ENCODE results near the gene SPEF2.
"Not testable (repeated sequence)": the region's sequence is repeated elsewhere in the genome, so short reads cannot be mapped to it uniquely, and the experiment has no call there.

The SPEF2 gene

DNA sequence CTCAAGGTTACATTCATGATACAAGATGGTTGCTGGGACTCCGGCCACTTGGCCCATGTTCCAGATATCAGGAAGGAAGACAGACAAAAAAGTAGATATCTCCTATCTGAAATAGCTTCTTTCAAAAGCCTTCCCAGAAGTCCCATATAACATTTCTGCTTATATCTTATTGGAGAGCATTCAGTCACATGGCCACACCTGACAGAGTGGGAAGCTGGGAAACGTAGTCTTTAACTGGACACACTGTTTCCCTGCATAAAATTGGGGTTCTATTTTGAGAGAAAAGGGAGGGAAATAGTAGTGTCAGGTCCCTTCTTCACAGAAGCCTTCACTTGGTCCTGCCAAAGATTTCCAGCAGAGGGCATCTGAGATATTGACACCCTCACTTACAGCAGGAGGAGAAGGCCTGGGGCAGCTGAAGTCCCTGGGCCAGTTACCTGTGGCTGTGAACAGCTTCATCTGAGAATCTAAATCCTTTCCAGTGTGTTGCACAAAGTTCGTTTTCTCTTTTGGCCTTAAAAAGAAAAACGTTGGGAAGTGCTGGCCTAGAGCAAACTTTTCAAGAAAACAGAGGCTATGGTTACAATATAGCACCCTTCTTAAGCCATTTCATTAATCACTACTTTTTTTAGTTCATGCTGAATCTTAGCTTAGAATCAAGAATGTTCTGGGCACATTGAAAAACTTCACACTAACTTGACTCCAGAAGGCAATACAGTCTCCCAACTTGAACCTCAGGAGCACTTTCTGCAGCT lies 33.5 kb downstream of the SPEF2 start:
- peak; percentile 15 to 26 for DNase-seq (ENCODE audit: low read depth in 1 of 2, low spot score in 1 of 2)

DNA sequence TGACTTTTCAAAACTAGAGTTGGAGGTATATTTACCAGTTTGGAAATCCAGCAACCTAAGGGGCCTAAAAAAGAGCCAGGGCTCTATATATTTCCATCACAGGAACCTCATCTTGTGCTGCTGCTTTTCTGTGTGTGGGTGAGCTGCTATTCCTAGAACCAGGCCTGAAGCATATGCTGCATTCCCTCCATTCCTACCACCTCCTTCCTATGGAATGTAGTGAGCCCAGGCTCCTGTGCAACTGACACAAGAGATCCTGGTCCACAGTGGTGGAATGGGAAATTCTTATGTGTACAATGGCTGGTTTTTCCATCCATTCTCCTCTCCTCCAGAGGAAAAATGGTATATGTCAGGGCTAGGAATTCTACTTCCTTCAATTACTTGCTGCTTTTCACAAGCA lies 39.1 kb downstream of the SPEF2 start:
- DNase-seq (ENCODE audit: low read depth in 1 of 2, low spot score in 1 of 2) = no peak

DNA sequence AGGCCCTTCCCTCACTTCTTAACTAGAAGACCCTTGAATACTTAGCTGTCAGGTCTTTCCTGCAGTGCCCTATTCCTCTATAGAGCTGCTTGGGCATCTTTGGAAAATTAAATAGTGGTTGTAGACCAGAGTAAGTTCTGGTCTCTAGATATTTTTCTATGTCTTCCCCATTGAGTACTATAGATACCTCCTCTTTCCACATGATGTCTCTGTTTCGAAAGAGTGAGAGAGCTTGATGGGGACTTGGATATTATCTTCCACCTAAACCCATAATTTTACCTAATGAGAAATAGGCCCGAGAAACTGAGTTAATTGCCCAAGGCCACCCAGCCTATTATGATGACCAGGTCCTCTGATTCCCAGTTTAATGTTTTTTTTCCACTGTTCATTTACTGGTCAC lies 40.2 kb downstream of the SPEF2 start:
- DNase-seq (ENCODE audit: low read depth in 1 of 2, low spot score in 1 of 2) = no peak

DNA sequence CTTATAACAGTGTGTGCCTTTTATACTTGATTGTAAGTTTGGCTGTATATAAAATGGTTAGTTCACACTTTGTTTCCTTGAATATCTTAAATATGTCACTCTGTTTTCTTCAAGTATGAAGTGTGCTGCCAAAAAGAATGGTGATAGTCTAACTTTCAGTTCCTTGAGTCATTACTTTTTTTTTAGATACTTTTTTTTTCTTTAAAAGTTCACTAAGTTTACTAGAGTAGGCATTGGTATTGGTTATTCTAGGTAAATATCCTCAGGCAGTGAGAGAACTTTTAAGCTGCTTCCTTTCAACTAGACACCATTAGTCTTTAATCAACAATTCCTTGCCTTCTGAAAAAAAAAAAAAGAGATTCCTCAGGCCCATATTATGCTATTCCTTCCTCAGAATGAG lies 41.9 kb downstream of the SPEF2 start:
- no peak for DNase-seq (ENCODE audit: low read depth in 1 of 2, low spot score in 1 of 2)

DNA sequence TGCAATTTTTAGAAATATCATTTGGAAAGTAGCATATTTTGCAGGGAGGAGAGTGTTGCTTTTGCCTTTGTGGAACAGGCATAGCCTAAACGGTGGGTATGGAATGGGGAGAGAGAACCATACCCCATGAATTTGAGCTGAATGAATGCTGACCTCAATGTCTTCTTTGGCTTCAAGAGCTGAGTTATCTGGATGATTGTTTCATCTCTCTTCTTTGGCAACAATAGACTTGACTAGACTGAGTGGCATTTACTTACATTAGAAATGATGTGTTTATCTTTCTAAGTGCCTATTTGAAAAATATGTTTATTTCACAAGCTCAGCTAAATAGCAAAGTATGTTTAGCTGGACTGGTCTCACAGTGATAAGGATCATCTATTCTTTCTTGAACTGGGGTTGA lies 42.8 kb downstream of the SPEF2 start:
- DNase-seq (ENCODE audit: low read depth in 1 of 2, low spot score in 1 of 2) = no peak

DNA sequence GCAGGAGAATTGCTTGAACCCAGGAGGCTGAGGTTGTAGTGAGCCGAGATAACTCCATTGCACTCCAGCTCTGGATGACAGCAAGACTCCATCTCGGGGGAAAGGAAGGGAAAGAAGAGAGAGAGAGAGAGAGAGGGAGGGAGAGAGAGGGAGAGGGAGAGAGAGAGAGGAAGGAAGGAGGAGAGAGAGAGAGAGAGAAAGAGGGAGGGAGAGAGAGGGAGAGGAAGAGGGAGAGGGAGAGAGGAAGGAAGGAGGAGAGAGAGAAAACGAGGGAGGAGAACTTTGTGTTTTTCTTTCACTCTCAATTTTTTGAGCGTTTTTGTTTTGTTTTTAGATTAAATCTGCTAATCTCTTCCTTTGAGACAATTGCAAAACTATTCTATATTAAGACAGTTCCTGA lies 46.9 kb downstream of the SPEF2 start:
- DNase-seq (ENCODE audit: low read depth in 1 of 2, low spot score in 1 of 2) = no peak

DNA sequence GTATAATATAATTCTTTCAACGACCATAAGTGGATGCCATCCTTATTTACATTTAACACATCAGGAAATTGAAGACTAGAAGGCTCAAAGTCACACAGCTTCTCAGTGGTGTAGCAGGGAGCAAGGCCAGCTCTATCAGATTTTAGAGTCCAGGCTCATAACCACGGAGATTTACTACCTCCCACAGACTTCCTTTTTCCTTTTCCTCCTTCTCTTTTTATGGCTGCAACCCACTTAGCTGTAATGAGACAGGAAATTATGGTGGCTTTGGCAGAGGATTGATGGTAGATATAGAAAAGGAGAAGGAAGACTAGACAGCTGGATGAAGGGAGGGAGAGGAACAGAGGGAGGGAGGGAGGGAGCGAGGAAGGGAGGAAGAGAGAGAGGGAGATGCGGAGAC lies 47.4 kb downstream of the SPEF2 start:
- DNase-seq (ENCODE audit: low read depth in 1 of 2, low spot score in 1 of 2) = no peak

DNA sequence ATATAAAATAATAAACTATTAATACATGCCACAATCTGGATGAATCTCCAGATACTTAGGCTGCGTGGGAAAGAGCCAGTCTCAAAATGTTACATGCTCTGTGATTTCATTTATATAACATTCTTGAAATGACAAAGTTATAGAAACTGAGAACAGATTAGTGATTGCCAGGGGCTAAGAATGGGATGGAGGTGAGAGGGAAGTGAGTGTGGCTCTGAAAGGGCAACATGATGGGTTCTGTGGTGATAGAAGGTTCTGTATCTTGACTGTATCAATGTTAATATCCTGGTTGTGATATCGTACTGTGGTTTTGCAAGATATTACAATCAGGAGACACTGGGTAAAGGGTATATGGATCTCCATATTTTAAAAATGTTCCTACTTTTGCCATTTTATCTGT lies 50.7 kb downstream of the SPEF2 start:
- DNase-seq (ENCODE audit: low read depth in 1 of 2, low spot score in 1 of 2) = no peak

DNA sequence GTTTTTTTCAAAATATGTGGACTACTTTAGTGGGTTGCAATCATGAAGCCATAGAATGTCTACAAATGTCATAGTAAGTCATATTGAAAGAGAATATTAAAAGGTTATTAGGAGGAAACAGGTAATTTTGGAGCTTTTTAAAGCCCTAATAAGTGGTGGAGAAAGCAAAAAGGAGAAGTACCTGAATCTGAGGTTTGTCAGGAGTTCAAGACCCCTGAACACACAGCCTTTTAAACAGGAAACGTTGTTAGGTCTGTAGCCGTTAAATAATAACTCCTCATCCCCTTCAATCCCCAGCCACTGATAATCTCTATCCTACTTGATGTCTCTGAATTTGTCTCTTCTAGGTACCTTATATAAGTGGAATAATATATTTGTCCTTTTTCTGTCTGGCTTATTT lies 51.1 kb downstream of the SPEF2 start:
- no peak for DNase-seq (ENCODE audit: low read depth in 1 of 2, low spot score in 1 of 2)

DNA sequence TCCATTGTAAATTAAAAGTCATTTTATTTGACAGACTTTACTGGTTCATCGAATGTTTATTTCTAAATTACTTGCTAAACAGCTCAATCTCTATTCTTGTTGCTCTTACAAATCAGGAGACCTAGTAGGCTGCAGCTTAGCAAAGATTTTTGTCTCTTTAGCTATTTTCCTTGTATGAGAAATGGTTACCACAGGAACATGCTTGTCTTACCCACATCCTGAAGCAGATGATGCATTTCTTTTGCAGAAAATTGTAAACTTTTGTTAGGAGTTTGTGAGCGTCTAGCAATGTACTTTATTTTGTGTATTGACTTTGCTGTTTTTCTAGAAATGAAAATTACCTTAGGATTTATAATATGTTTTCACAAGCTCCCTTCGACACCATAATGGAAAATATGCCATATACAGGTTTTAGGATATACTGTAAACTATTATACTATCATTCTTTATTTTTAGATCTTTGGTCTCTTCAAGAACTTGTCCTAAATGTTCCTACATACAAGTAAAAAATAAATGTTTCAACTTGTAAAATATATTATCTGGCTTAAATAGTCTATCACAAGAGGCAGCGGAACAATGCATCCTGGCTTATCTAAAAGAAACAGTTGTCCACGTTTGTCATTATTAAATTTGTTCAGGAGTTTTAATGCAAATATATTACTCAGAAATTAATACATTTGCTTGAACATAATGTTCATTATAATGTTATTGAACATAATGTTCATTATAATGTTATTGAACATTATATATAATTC lies 54.1 kb downstream of the SPEF2 start:
- no peak for DNase-seq (ENCODE audit: low read depth in 1 of 2, low spot score in 1 of 2)

DNA sequence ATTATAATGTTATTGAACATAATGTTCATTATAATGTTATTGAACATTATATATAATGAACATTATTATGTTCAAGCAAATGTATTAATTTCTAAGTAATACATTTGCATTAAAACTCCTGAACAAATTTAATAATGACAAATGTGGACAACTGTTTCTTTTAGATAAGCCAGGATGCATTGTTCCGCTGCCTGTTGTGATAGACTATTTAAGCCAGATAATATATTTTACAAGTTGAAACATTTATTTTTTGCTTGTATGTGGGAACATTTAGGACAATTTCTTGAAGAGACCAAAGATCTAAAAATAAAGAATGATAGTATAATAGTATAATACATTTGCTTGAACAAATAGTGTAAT lies 54.6 kb downstream of the SPEF2 start:
- not testable (repeated sequence) for DNase-seq (ENCODE audit: low read depth in 1 of 2, low spot score in 1 of 2)

DNA sequence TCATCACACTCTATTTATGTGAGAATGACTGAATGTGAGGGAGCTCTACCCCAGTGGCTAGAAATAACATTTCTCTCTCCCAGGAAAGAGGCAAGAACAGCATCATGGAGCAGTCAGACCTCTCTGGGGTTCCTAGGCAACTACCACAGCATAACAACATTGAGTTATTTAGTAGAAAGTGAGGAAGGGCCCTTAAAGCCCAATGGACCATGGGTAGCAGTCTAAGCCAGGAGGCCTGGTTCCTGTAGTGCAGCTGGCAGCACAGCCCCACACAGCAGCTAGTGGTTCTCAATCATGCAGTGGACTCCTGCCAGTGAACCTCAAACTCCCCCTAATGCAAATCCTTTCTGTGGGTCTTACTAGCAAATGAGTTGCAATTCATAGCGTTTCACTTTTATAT lies 55.3 kb downstream of the SPEF2 start:
- DNase-seq (ENCODE audit: low read depth in 1 of 2, low spot score in 1 of 2) = no peak

DNA sequence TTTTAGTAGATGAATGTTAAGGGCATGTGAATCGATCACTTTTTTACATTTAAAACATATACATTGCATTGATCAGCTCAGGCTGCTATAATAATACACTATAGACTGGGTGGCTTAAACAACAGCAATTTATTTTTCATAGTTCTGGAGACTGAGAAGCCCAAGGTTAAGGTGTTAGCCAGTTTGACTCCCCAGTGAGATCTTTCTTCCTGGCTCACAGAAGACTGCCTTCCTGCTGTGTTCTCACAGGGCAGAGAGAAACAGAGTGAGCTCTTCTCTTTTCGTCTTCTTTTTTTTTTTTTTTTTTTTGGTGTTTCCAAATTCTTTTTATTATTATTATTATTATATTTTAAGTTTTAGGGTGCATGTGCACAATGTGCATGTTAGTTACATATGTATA lies 56.4 kb downstream of the SPEF2 start:
- no peak for DNase-seq (ENCODE audit: low read depth in 1 of 2, low spot score in 1 of 2)

DNA sequence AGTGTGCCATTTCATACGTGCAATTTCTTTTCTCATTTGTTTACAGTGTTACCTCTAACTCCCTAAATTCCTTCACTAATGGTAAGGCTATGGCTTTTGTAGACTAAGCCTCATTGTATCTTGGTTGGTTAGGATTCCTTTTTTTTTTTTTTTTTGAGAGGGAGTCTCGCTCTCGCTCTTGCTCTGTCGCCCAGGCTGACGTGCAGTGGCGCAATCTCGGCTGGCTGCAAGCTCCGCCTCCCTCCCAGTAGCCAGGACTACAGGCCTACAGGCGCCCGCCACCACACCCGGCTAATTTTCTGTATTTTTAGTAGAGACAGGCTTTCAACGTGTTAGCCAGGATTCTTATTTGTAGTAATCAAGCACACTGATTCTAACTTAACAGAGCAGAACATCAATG lies 57.7 kb downstream of the SPEF2 start:
- no peak for DNase-seq (ENCODE audit: low read depth in 1 of 2, low spot score in 1 of 2)

DNA sequence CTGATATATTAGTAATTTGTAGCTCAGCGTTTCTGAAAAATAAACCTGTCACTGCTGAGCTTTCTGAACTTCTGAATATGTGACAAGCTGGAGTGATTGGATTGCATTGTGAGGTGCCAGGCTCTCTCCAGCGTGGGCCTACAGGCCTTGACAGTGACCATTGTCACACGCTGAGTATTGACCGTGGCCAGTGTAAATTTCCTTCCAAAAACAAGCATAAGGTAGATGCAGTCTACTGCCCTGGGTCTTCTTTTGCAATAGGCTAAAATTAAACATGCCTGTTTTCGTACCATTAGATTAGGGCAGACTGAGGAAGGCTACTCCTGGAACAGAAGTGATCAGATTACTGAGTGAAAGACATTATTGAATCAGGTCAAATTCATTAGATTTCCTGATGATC lies 60.2 kb downstream of the SPEF2 start:
- no peak for DNase-seq (ENCODE audit: low read depth in 1 of 2, low spot score in 1 of 2)

DNA sequence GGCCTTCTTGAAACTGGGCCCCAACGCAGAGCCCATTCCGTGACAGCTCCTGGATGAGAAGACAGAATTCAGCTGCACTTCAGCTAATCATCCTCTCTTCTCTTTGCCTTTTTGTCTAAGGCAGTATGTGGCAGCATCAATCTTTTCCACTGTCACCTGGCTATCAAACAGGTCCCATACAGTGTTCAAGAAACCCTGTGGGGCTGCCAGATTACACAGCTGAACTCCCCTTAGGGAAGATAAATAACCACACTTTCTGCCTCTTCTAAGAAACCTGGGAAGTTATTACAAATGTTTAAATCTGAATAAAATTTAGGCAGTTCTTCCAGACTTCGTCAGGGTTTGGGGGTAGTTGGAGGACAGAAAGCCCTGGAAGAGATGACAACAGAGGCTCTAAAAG lies 61.0 kb downstream of the SPEF2 start:
- DNase-seq (ENCODE audit: low read depth in 1 of 2, low spot score in 1 of 2) = no peak

DNA sequence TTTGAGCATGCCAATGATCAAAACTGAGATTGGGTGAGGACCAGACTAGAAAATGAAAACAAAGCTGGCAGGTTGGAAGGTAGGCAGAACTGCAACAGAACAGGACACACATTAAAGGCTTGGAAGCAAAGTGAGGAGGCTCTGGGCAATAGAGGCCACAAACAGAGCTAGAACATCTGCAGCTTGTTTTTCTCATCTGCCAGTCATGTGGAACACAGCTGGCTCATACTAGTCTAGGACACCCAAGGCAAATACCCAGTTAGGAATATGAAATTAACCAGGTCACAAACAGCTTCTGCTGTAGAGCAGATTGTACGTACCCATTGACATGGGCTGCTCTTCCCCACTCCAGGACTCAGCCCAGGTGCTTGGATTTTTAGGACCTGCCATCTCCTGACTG lies 61.7 kb downstream of the SPEF2 start:
- no peak for DNase-seq (ENCODE audit: low read depth in 1 of 2, low spot score in 1 of 2)

DNA sequence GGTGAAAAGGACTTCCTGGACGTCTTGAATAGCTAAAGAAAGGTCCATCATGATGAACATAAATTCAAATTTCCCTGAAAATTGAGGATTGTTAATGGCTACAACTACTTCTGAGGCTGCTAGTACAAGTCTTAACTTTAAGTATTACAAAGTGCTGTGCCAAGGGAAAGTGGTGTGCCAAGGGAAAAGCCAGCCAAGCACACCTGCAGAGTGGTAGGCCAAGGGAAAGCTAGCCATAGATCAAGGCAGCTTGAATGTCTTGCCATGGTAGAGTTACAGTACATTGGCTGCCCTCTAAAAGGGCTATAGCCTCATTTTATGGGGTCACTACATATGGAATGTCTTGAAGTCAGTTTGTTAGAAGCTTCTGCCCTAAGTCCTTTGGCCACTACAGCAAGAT lies 64.2 kb downstream of the SPEF2 start:
- DNase-seq (ENCODE audit: low read depth in 1 of 2, low spot score in 1 of 2) = no peak

DNA sequence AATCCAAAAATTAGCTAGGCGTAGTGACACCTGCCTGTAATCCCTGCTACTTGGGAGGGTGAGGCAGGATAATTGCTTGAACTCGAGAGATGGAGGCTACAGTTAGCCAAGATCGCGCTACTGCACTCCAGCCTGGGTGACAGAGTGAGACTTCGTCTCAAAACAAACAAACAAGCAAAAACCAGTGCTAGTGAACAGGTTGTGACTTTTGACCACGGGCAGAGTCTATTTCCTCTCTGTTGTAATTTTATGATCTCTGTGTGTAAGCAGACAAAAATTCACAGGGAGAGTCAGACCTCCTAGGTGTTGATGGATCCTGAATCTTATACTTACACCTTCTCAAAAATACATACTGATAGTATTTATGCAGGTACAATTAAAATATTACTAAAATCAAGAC lies 65.8 kb downstream of the SPEF2 start:
- no peak for DNase-seq (ENCODE audit: low read depth in 1 of 2, low spot score in 1 of 2)

DNA sequence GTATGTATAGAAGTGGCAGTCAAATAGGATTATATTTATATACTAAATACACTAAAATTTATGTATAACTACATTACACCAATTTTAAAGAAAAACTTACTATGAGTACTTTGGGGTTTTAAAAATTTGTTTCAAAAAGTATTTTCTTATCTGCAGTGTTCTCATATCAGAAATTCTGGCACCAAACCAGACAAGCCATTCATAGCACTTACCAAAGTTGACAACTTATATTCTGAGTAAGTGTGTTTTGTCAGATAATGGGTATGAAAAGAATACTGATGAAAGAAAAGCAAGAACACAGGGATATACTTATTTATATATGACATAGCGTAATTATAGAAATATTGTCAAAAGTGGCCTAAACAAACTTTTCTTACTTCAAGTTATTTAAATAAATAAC lies 67.5 kb downstream of the SPEF2 start:
- no peak for DNase-seq (ENCODE audit: low read depth in 1 of 2, low spot score in 1 of 2)

DNA sequence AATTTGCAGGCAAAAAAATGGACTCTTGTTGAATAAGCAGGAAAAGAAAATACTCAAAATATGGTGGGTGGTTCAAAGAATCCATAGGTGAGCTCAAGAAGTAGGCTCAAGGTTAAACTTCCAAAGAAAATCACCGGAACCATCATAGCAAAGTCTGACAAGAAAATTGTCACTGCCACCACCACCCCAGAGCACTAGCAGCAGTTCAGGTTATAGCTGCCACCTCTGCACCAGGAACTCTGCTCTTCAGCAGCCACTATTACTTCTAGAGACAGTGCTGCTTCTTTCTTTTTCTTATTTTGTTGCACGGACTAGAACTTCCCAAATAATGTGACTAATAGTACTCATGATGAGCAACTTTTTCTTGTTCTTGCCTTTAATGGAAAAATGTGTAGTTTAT lies 70.3 kb downstream of the SPEF2 start:
- DNase-seq (ENCODE audit: low read depth in 1 of 2, low spot score in 1 of 2) = no peak

DNA sequence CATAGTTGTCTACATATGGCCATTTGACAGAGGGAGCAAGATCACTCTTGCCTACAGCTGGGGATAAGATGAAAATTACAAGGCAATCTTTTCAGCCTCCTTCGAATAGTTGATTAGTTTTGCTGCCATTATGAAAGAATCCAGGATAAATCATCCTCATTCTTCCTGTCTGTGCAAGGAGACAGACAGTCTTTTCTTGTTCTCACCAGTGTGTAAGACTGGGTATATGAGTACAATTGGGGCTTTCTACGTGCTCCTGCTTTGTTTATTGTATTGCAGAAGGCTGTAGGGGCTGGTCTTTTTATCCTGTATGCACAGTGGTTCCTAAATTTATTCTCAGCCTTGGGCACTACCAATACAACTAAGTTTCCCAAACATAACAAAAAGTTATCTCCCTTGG lies 76.8 kb downstream of the SPEF2 start:
- DNase-seq (ENCODE audit: low read depth in 1 of 2, low spot score in 1 of 2) = no peak
